ENCODE measurements around the gene HOXB5. TPM values are rescaled to one million over a fixed set of nuclear protein-coding genes. Genes with fewer than 3 reads are reported as not detected.

Gene HOXB5
- total and polyA plus RNA-seq, 2 experiments from 2014 or later, result 0.24 to 1.9 TPM

DNA sequence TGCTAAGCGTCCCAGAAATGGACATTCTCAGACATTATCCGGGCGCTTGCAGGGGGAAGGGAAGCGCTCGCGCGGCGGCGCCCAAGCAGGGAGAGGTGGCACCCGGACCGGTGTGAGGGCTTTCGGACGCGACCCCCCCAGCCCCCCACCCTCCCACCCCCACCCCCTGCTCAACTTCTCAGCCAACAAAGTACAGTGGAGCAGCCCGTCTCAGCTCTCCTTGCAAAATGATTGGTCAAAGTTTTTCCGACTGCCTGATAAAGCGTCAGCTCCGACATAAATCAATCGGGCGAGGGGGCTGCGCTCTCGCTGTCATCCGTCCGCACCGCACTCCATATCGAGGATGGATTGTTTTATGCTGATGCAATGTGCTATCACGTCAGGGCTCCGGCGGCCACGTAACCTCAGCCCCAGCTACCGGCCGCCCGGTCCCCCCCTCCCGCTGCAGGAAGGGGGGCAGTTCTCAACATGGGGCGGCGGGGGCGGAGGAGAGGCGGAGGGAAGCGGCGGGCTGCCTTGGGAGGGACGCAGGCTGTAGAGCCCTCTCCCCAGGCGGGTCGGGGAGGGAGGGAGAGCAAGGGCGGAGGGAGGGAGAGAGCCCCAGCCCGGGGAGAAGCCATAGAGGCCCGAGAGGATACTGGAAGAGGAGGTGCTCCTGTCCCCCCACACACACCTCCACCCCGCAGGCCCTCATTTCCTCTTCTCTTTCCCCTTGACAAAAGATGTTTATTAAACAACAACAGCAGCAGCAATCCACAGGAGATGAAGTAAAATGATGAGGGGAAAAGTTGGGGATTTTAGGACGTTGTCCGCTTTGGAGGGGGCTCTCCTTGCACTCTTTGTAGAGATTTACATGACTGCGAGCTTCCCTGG lies 32.9 kb upstream of the HOXB5 start, which contains the start of gene HOXB9:
Gene HOXB9 (minus strand): TSS at position 114 of the 873 bp plus-strand sequence. CDS start 89 bp downstream, at position 25.
- Histone ChIP-seq H3K36me3 (no peaks in the 10 kb centered on the region), H3K4me1 (ENCODE audit: low read depth) (peaks cover 6% of the 10 kb centered on the region), H3K4me3 (peak within 1 kb of the TSS; percentile 9), H3K9me3 (ENCODE audit: low read depth) (no peaks in the 10 kb centered on the region), H3K27me3 (peaks cover 100% of the 10 kb centered on the region), H3K27ac (no peak within 1 kb of the TSS)
- DNase-seq (ENCODE audit: low read depth in 1 of 2, low spot score in 1 of 2), result peak in 1 of 2 donors; percentile 29
- TF ChIP-seq, protein P1, sequence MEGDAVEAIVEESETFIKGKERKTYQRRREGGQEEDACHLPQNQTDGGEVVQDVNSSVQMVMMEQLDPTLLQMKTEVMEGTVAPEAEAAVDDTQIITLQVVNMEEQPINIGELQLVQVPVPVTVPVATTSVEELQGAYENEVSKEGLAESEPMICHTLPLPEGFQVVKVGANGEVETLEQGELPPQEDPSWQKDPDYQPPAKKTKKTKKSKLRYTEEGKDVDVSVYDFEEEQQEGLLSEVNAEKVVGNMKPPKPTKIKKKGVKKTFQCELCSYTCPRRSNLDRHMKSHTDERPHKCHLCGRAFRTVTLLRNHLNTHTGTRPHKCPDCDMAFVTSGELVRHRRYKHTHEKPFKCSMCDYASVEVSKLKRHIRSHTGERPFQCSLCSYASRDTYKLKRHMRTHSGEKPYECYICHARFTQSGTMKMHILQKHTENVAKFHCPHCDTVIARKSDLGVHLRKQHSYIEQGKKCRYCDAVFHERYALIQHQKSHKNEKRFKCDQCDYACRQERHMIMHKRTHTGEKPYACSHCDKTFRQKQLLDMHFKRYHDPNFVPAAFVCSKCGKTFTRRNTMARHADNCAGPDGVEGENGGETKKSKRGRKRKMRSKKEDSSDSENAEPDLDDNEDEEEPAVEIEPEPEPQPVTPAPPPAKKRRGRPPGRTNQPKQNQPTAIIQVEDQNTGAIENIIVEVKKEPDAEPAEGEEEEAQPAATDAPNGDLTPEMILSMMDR (IDR thresholded peaks at IDR 0.05; ENCODE audit: low read depth, low read length), result no peak

DNA sequence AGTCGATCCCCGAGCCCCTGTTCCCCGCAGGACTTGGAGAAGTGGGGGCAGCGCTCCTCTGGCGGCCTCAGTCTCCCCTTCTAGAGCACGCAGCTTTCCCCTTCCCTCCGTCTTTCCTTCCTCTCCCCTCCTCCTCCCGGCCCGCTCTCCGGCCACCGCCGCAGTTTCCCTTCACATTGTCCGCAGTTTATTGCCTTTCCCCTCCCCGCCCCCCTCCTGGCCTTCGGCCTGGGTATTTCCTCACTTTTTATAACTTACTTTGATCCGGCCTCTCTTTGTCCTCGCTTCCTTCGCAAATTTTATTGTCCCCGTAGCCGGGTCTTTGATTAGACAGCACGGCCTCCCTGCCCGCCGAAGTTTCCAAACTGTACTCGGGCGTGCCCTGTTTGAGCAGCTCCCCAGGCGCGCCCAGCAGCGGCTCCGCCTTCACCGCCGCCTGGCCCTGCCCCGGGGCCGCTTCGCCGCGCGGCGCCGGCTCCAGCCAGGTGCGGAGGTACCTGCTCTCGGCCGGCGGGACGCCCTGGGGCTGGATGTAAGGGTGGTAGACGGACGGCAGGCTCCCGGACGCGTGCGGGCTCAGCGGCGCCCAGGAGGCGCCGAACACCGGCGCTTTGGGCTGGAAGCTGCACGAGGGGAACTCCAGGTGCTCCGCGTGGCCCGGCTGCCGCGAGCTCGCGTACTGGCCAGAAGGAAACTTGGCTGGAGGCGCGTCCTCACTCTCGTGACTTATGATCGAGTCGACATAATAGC lies 32.1 kb upstream of the HOXB5 start:
- DNase-seq (ENCODE audit: low read depth in 1 of 2, low spot score in 1 of 2), result no peak

DNA sequence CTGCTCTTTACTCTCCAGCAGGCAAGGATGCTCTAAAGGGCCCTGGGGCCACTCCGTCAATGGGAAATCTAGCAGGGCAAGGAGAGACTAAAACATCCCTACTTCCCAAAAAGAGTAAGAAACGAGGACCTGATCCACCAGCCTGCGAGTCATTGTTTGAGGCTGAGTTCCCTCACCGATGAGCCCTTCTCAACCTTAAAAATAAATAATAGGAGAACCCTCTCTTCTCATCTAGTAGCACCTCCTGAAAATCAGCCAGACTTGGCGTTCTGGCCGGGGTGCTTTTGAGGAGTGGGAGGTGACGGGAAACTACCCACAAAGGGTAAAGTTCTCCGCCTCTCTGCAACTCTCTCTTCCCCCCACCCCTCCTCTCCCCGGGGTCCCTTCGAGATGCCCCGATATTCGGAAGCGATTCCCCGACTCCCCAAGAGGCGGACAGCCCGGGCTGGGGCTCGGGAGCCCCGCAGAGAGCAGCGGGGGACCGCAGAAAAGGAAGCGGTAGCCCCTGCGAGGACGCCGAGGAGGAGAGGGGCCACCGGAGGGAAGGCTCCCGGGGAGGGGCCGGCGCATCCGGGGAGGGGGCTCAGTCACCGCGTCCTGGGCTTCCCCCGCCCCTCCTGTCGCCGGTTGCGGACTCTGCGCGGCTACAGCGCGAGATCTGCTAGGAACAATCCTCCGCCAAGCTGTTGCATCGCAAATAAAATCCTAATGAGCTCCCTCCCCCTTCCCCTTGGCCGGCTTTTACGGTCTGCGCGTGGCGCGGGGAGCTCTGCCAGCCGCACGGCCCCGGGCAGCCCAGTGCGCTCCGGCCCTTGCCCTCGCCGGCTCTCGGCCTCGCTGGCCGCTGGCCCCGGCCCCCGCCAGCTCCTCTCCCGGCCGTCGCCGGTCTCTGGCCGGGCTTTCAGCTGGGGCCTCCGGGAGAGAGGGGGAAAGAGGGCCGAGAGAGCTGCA lies 31.2 kb upstream of the HOXB5 start:
- Histone ChIP-seq H3K4me3 (peak overlapping the region; percentile 9), H3K27me3 (peaks cover 100% of the 10 kb centered on the region)

More for the DNA sequence above, 32.1 kb upstream of the HOXB5 start:
- TF ChIP-seq, protein P1 (IDR thresholded peaks at IDR 0.05; ENCODE audit: low read depth, low read length), result no peak
- no peaks in the 10 kb centered on the region for H3K9me3 ChIP-seq (ENCODE audit: low read depth)
- H3K4me1 ChIP-seq (ENCODE audit: low read depth), result peaks cover 6% of the 10 kb centered on the region
- peaks cover 100% of the 10 kb centered on the region for H3K27me3 ChIP-seq
- H3K4me3 ChIP-seq, result peak overlapping the region; percentile 9
- H3K27ac ChIP-seq, result no peak overlapping the region
- no peaks in the 10 kb centered on the region for H3K36me3 ChIP-seq

DNA sequence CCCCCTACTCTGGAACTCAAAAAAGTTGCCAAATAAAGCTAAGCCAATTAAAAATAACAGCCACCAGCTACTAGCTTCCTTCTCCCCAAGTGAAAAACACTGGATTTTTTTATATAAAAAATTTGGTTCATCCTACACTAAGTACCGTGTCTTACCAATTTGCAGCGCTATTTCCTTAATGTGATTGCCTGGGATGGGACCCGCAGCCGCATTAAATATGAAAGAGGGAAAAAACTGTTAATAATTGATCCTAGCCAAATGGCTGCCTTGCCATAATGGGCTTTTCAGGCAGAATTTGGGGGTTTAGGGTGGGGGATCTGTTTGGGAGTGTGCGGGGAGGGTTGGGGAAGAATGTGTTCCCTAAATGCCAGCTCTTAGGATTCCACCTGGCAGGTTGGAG lies 30.5 kb upstream of the HOXB5 start:
- no peak overlapping the region for H3K4me3 ChIP-seq
- H3K27ac ChIP-seq, result no peak overlapping the region
- no peak for DNase-seq (ENCODE audit: low read depth in 1 of 2, low spot score in 1 of 2)
- no peaks in the 10 kb centered on the region for H3K36me3 ChIP-seq
- H3K9me3 ChIP-seq (ENCODE audit: low read depth), result no peaks in the 10 kb centered on the region
- H3K4me1 ChIP-seq (ENCODE audit: low read depth), result peaks cover 9% of the 10 kb centered on the region
- TF ChIP-seq, protein P1 (IDR thresholded peaks at IDR 0.05; ENCODE audit: low read depth, low read length), result no peak
- peaks cover 100% of the 10 kb centered on the region for H3K27me3 ChIP-seq

More for the DNA sequence above, 31.2 kb upstream of the HOXB5 start:
- H3K36me3 ChIP-seq, result no peaks in the 10 kb centered on the region
- no peak overlapping the region for H3K27ac ChIP-seq
- DNase-seq (ENCODE audit: low read depth in 1 of 2, low spot score in 1 of 2), result peak in 1 of 2 donors; percentile 36
- H3K9me3 ChIP-seq (ENCODE audit: low read depth), result no peaks in the 10 kb centered on the region
- TF ChIP-seq, protein P1 (IDR thresholded peaks at IDR 0.05; ENCODE audit: low read depth, low read length), result no peak
- peaks cover 6% of the 10 kb centered on the region for H3K4me1 ChIP-seq (ENCODE audit: low read depth)

DNA sequence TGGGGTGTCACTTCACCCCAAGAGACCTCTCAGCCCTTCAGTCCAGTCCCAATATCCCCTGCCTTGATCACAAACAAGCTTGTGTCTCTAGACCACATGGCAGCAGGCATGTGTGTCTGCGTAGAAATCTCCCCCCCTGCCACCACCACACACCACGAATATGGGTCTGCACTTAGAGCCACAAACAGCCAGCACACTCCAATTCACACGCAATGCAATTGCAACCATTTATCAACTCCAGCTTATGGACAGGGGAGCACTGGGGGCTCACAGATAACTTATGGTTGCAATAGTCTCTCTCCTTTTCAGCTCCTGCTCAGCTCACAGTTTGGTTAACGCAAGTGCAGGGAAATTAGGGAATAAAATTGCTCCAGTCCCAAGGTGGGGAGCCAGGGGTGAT lies 30.0 kb upstream of the HOXB5 start:
- no peak for DNase-seq (ENCODE audit: low read depth in 1 of 2, low spot score in 1 of 2)
- H3K27me3 ChIP-seq, result peaks cover 100% of the 10 kb centered on the region
- no peak overlapping the region for H3K27ac ChIP-seq
- TF ChIP-seq, protein P1 (IDR thresholded peaks at IDR 0.05; ENCODE audit: low read depth, low read length), result no peak
- no peaks in the 10 kb centered on the region for H3K36me3 ChIP-seq
- peaks cover 13% of the 10 kb centered on the region for H3K4me1 ChIP-seq (ENCODE audit: low read depth)
- H3K4me3 ChIP-seq, result no peak overlapping the region
- no peaks in the 10 kb centered on the region for H3K9me3 ChIP-seq (ENCODE audit: low read depth)
